A673 (cell line): ENCODE measurements around the gene CD40. TPM values are rescaled to one million over a fixed set of nuclear protein-coding genes. Genes with fewer than 3 reads are reported as not detected.

ENCODE experiments used
- BruUV-seq: library from RNA; stranded (reverse); fragments of 400-500 nt; replicated peaks from 2 replicates; lab custom pipeline; 2021; lab: Mats Ljungman, UMichigan
- CTCF ChIA-PET: fragments of 300-600 bp; sonication (Branson Sonifier 250); formaldehyde crosslinking; loops from one replicate; lab custom pipeline; 2022; ENCODE audit warnings: antibody characterized with exemption; lab: Charles Lee
- POLR2A ChIA-PET: fragments of 300-600 bp; sonication (Branson Sonifier 250); formaldehyde crosslinking; loops from one replicate; lab custom pipeline; 2022; ENCODE audit warnings: antibody characterized with exemption; ENCODE audit not compliant: low non-redundant PET; lab: Charles Lee
- DNase-seq: peaks from one replicate; pipeline ENCODE4 v3.0.0-alpha.2; 2015; ENCODE audit warnings: low spot score
- H3K27ac ChIP-seq: fragments of 200-600 bp; sonication (generic); 2 replicates; pipeline ENCODE4 v1.5.1; 2016; ENCODE audit warnings: mixed run types, low read depth, mild to moderate bottlenecking, mixed read lengths, antibody characterized with exemption, low read length; ENCODE audit not compliant: poor library complexity, severe bottlenecking
- H3K27me3 ChIP-seq: fragments of 200-600 bp; sonication (generic); replicated peaks from 2 replicates; pipeline ENCODE4 v1.6.1; 2017; ENCODE audit warnings: mixed run types, low read depth, mild to moderate bottlenecking, mixed read lengths, antibody characterized with exemption, low read length; ENCODE audit not compliant: insufficient read depth, poor library complexity
- H3K36me3 ChIP-seq: fragments of 200-600 bp; sonication (generic); 2 replicates; pipeline ENCODE4 v1.6.1; 2016; ENCODE audit warnings: mixed run types, mild to moderate bottlenecking, mixed read lengths, antibody characterized with exemption, low read length; ENCODE audit not compliant: insufficient read depth, poor library complexity, severe bottlenecking
- H3K4me1 ChIP-seq: fragments of 200-600 bp; sonication (generic); 2 replicates; pipeline ENCODE4 v1.6.1; 2017; ENCODE audit warnings: mixed run types, mild to moderate bottlenecking, mixed read lengths, antibody characterized with exemption, low read length; ENCODE audit not compliant: insufficient read depth, poor library complexity, severe bottlenecking
- H3K4me3 ChIP-seq: fragments of 200-600 bp; sonication (generic); 2 replicates; pipeline ENCODE4 v1.5.1; 2016; ENCODE audit warnings: low read depth, mixed run types, mild to moderate bottlenecking, mixed read lengths, low read length; ENCODE audit not compliant: poor library complexity, severe bottlenecking
- H3K9me3 ChIP-seq: fragments of 200-600 bp; sonication (generic); 2 replicates; pipeline ENCODE4 v1.6.1; 2016; ENCODE audit warnings: mixed run types, low read depth, mild to moderate bottlenecking, mixed read lengths, antibody characterized with exemption, low read length; ENCODE audit not compliant: poor library complexity, severe bottlenecking
- EZH2 ChIP-seq: fragments of 200-600 bp; sonication (generic); IDR thresholded peaks from 2 replicates; pipeline ENCODE4 v1.6.1; 2017; ENCODE audit warnings: borderline replicate concordance, low read depth, mild to moderate bottlenecking, mixed read lengths, antibody characterized with exemption, low read length; ENCODE audit not compliant: poor library complexity, severe bottlenecking
- intact Hi-C: fragments of 100-400 bp; cut with micrococcal nuclease; formaldehyde crosslinking; loops from one replicate; pipeline ENCODE4 v1.10.0; 2022; ENCODE audit not compliant: unreplicated experiment
- total RNA-seq: library from RNA; stranded (reverse); gene quantifications from 2 replicates; pipeline ENCODE4 v1.2.3, GENCODE V29; 2021
- TF ChIP-seq, protein P1 (sequence below): fragments of 300-800, 200-600 bp; sonication (generic); conservative IDR thresholded peaks from 2 replicates; pipeline ENCODE4 v1.5.1; 2017; ENCODE audit warnings: low read depth, mild to moderate bottlenecking, antibody characterized with exemption, low read length, moderate library complexity, mixed read lengths

The CD40 gene
- total RNA-seq, 1 experiment from 2014 or later = 16.3 TPM

DNA sequence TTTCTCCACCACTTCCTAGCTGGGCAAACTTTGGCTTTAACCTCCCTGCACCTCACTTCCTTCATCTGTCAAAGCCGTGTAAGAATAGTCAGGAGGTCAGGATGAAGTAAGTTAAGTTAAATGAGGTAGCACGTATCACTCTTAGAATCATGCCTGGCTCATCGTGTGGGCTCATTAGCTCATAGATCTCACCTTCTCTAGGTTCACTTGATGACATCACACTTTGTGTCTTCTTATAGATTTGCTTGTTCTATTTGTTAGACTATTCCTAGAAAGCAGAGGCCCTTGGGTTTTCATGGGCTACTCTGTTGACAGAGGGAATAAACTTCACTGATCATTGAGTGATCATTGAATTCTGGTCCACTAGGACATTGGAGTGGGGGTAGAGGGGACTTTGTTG is 16.2 kb upstream of the CD40 start:
- H3K27ac ChIP-seq = no peak overlapping the region
- H3K27me3 ChIP-seq = peaks cover 13% of the 10 kb centered on the region
- H3K4me3 ChIP-seq = no peak overlapping the region
- intact Hi-C loops = no loop called here
- no peaks in the 10 kb centered on the region for H3K9me3 ChIP-seq
- no peak for DNase-seq
- no TSS peak for BruUV-seq
- H3K4me1 ChIP-seq = no peaks in the 10 kb centered on the region
- POLR2A ChIA-PET = no interaction called here
- no peaks in the 10 kb centered on the region for H3K36me3 ChIP-seq
- TF ChIP-seq EZH2 = no peak
- TF ChIP-seq, protein P1, sequence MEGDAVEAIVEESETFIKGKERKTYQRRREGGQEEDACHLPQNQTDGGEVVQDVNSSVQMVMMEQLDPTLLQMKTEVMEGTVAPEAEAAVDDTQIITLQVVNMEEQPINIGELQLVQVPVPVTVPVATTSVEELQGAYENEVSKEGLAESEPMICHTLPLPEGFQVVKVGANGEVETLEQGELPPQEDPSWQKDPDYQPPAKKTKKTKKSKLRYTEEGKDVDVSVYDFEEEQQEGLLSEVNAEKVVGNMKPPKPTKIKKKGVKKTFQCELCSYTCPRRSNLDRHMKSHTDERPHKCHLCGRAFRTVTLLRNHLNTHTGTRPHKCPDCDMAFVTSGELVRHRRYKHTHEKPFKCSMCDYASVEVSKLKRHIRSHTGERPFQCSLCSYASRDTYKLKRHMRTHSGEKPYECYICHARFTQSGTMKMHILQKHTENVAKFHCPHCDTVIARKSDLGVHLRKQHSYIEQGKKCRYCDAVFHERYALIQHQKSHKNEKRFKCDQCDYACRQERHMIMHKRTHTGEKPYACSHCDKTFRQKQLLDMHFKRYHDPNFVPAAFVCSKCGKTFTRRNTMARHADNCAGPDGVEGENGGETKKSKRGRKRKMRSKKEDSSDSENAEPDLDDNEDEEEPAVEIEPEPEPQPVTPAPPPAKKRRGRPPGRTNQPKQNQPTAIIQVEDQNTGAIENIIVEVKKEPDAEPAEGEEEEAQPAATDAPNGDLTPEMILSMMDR = no peak
- CTCF ChIA-PET = no interaction called here

DNA sequence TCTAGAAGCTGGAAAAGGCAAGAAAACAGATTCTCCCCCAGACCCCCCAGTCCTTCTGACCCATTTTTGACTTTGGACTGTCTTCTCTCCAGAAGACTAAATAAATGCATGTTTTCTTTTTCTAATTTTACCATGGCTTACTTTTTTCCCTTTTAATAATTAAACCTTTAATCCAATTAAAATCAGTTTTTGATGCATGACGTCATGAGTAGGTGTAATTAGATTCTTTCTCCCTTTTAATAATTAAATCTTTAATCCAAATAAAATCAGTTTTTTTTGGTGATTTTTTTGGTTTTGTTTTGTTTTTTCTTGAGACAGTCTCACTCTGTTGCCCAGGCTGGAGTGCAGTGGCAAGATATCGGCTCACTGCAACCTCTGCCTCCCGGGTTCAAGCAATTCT is 15.2 kb upstream of the CD40 start:
- ChIA-PET POLR2A (no interaction called here), CTCF (no interaction called here)
- intact Hi-C loops = no loop called here

DNA sequence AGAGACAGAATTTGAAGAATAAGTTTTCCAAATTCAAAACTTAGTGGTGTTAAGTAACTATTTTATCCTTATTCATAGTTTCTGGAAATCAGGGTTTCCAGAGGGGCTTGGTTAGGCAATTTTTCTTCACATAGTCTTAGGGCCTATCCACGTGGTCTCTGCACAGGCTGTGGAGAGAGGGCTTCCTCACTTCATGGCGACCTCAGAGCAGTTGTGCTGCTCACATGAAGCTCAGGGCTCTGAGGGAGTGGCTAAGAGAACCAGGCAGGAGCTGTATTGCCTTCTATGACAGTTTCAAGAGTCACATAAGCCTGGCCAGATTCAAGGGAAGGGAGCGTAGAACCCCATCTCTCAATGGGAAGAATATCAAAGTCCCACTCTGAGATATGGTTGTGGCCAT is 13.9 kb upstream of the CD40 start:
- H3K4me1 ChIP-seq = no peaks in the 10 kb centered on the region
- peaks cover 20% of the 10 kb centered on the region for H3K27me3 ChIP-seq
- H3K4me3 ChIP-seq = no peak overlapping the region
- H3K27ac ChIP-seq = no peak overlapping the region
- BruUV-seq = no TSS peak
- DNase-seq = no peak
- ChIA-PET POLR2A (no interaction called here), CTCF (no interaction called here)
- no peaks in the 10 kb centered on the region for H3K9me3 ChIP-seq
- no peaks in the 10 kb centered on the region for H3K36me3 ChIP-seq
- intact Hi-C loops = no loop called here
- TF ChIP-seq EZH2 = no peak
- TF ChIP-seq, protein P1 = no peak

More for the DNA sequence above, 15.2 kb upstream of the CD40 start:
- TF ChIP-seq EZH2 = no peak
- TF ChIP-seq, protein P1 = no peak
- H3K36me3 ChIP-seq = no peaks in the 10 kb centered on the region
- H3K4me1 ChIP-seq = no peaks in the 10 kb centered on the region
- no peak overlapping the region for H3K4me3 ChIP-seq
- no peak for DNase-seq
- H3K27me3 ChIP-seq = peaks cover 16% of the 10 kb centered on the region
- no peak overlapping the region for H3K27ac ChIP-seq
- no TSS peak for BruUV-seq
- no peaks in the 10 kb centered on the region for H3K9me3 ChIP-seq
